Parathyroid adenoma (tissue), 2 donors: ENCODE measurements around the gene UNC13D.
A peak's percentile ranks its signal among the peaks of the same experiment; 100 is the strongest.

Source experiments
- H2AFZ ChIP-seq: fragments of 300-600 bp; sonication (generic); one replicate; pipeline ENCODE4 v1.7.0; 2017; ENCODE audit warnings: antibody characterized with exemption, mild to moderate bottlenecking
- H3K27ac ChIP-seq: fragments of 300-600 bp; sonication (generic); one replicate; pipeline ENCODE4 v1.7.0; 2017
- H3K27me3 ChIP-seq: fragments of 300-600 bp; sonication (generic); one replicate; pipeline ENCODE4 v1.7.0; 2017; ENCODE audit warnings: low read length; ENCODE audit not compliant: control insufficient read depth, insufficient read depth
- H3K36me3 ChIP-seq: fragments of 300-600 bp; sonication (generic); one replicate; pipeline ENCODE4 v1.7.0; 2017; ENCODE audit warnings: low read length; ENCODE audit not compliant: control insufficient read depth, insufficient read depth
- H3K4me1 ChIP-seq: fragments of 300-600 bp; sonication (generic); one replicate; pipeline ENCODE4 v1.7.0; 2017; ENCODE audit warnings: control low read depth
- H3K4me2 ChIP-seq: fragments of 300-600 bp; sonication (generic); one replicate; pipeline ENCODE4 v1.7.0; 2017; ENCODE audit warnings: low read length
- H3K4me3 ChIP-seq: fragments of 300-600 bp; sonication (generic); one replicate; pipeline ENCODE4 v1.7.0; 2017; ENCODE audit warnings: low read depth, low read length
- H3K79me2 ChIP-seq: fragments of 300-600 bp; sonication (generic); one replicate; pipeline ENCODE4 v1.7.0; 2017; ENCODE audit warnings: control low read depth
- H3K9ac ChIP-seq: fragments of 300-600 bp; sonication (generic); one replicate; pipeline ENCODE4 v1.7.0; 2017; ENCODE audit warnings: mild to moderate bottlenecking
- H3K9me3 ChIP-seq: fragments of 300-600 bp; sonication (generic); one replicate; pipeline ENCODE4 v1.7.0; 2017; ENCODE audit warnings: low read length; ENCODE audit not compliant: control insufficient read depth
- CTCF ChIP-seq: fragments of 300-600 bp; sonication (generic); IDR thresholded peaks from one replicate; pipeline ENCODE4 v1.7.0; 2017; ENCODE audit warnings: antibody characterized with exemption, mild to moderate bottlenecking
- donor health status: primary hyperparathyroidism.

UNC13D gene

GRCh38 chr17:75885431-75885830, 41.2 kb upstream of the UNC13D start:
- Histone ChIP-seq H3K9ac (no peak overlapping the region), H3K4me2 (no peak overlapping the region), H3K27ac (no peak overlapping the region), H3K4me1 (no peaks in the 10 kb centered on the region), H3K9me3 (no peaks in the 10 kb centered on the region), H3K36me3 (no peaks in the 10 kb centered on the region), H3K4me3 (no peak overlapping the region), H3K79me2 (no peaks in the 10 kb centered on the region), H3K27me3 (no peaks in the 10 kb centered on the region), H2AFZ (no peak overlapping the region)
- TF ChIP-seq CTCF: no peak

- H3K79me2 ChIP-seq: no peaks in the 10 kb centered on the region
- H3K9me3 ChIP-seq: no peaks in the 10 kb centered on the region
- H2AFZ ChIP-seq: no peak overlapping the region
Observed at GRCh38 chr17:75881678-75882454, 37.7 kb upstream of the UNC13D start.

GRCh38 chr17:75880266-75880665, 36.1 kb upstream of the UNC13D start:
- Histone ChIP-seq H3K9ac (no peak overlapping the region), H3K4me2 (no peak overlapping the region), H2AFZ (no peak overlapping the region), H3K4me3 (no peak overlapping the region), H3K27me3 (no peaks in the 10 kb centered on the region), H3K36me3 (no peaks in the 10 kb centered on the region), H3K4me1 (peaks cover 7% of the 10 kb centered on the region), H3K79me2 (no peaks in the 10 kb centered on the region), H3K27ac (no peak overlapping the region), H3K9me3 (no peaks in the 10 kb centered on the region)
- no peak for TF ChIP-seq CTCF

More at GRCh38 chr17:75881678-75882454, 37.7 kb upstream of the UNC13D start:
- Histone ChIP-seq H3K27me3 (no peaks in the 10 kb centered on the region), H3K4me1 (peaks cover under 1% of the 10 kb centered on the region), H3K36me3 (no peaks in the 10 kb centered on the region), H3K9ac (no peak overlapping the region), H3K4me3 (no peak overlapping the region), H3K4me2 (no peak overlapping the region), H3K27ac (no peak overlapping the region)
- no peak for TF ChIP-seq CTCF

GRCh38 chr17:75878174-75878998, 34.2 kb upstream of the UNC13D start, which contains the start of gene TRIM47:
TRIM47 (minus strand) TSS chr17:75878581; CDS start chr17:75878548, 33 bp downstream.
- H3K79me2 ChIP-seq: no peaks in the 10 kb centered on the region
- peak within 1 kb of the TSS; percentile 89 for H3K4me3 ChIP-seq
- TF ChIP-seq CTCF: no peak
- peaks cover 7% of the 10 kb centered on the region for H3K4me1 ChIP-seq
- H3K36me3 ChIP-seq: no peaks in the 10 kb centered on the region
- peak within 1 kb of the TSS; percentile 87 for H3K27ac ChIP-seq
- peak within 1 kb of the TSS; percentile 77 for H3K4me2 ChIP-seq
- H3K9ac ChIP-seq: no peak within 1 kb of the TSS
- no peaks in the 10 kb centered on the region for H3K9me3 ChIP-seq
- peak within 1 kb of the TSS; percentile 84 for H2AFZ ChIP-seq
- H3K27me3 ChIP-seq: no peaks in the 10 kb centered on the region
